ENCODE results near the gene RNASE8.

- TF ChIP-seq, protein P1, sequence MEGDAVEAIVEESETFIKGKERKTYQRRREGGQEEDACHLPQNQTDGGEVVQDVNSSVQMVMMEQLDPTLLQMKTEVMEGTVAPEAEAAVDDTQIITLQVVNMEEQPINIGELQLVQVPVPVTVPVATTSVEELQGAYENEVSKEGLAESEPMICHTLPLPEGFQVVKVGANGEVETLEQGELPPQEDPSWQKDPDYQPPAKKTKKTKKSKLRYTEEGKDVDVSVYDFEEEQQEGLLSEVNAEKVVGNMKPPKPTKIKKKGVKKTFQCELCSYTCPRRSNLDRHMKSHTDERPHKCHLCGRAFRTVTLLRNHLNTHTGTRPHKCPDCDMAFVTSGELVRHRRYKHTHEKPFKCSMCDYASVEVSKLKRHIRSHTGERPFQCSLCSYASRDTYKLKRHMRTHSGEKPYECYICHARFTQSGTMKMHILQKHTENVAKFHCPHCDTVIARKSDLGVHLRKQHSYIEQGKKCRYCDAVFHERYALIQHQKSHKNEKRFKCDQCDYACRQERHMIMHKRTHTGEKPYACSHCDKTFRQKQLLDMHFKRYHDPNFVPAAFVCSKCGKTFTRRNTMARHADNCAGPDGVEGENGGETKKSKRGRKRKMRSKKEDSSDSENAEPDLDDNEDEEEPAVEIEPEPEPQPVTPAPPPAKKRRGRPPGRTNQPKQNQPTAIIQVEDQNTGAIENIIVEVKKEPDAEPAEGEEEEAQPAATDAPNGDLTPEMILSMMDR (IDR thresholded peaks at IDR 0.05): no peak
- no peak for TF ChIP-seq POLR2A (IDR thresholded peaks at IDR 0.05)
- no peak for TF ChIP-seq EP300 (IDR thresholded peaks at IDR 0.05)
- TF ChIP-seq POLR2AphosphoS5 (IDR thresholded peaks at IDR 0.05): no peak
Observed at GRCh38 chr14:21041676-21042433, 15.8 kb upstream of the RNASE8 start, which contains the start of gene RNASE7.

All from sigmoid colon (tissue), 4 donors.